Astrocyte (in vitro differentiated cells and primary cell): Measurements from ENCODE around the gene LRRC63.

Experiments
- CTCF ChIP-seq: IDR thresholded peaks from 2 replicates; pipeline ENCODE4 v1.5.1; 2011; ENCODE audit warnings: low read depth, mild to moderate bottlenecking, inconsistent platforms, low read length, moderate library complexity; ENCODE audit not compliant: insufficient read depth
- EZH2 ChIP-seq: IDR thresholded peaks from 2 replicates; pipeline ENCODE4 v1.6.1; 2012; ENCODE audit warnings: mild to moderate bottlenecking, low read length, inconsistent platforms; ENCODE audit not compliant: insufficient read depth

GRCh38 chr13:46290434-46290833 is 78.7 kb downstream of the LRRC63 start:
- TF ChIP-seq EZH2 (no peak), CTCF (no peak)
